GF-D8 (cell line): ENCODE results near the gene CD83.
"Not testable (repeated sequence)": the region's sequence is repeated elsewhere in the genome, so short reads cannot be mapped to it uniquely, and the experiment has no call there.

ENCODE experiments used
- DNase-seq: peaks from one replicate; lab custom pipeline; 2025; lab: John Stamatoyannopoulos, UW

Gene CD83

GRCh38 chr6:14117158-14118090, at the start of gene CD83:
CD83 (plus strand) TSS chr6:14117772; CDS start chr6:14117812, 40 bp downstream.
- peak; percentile 57 for DNase-seq

- no peak for DNase-seq
Measured at GRCh38 chr6:14068133-14068532, 49.4 kb upstream of the CD83 start.

- DNase-seq = no peak
Measured at GRCh38 chr6:14068623-14069022, 48.9 kb upstream of the CD83 start.

- no peak for DNase-seq
Measured at GRCh38 chr6:14070457-14070856, 47.1 kb upstream of the CD83 start.

GRCh38 chr6:14072084-14072483, 45.5 kb upstream of the CD83 start:
- DNase-seq = no peak

- not testable (repeated sequence) for DNase-seq
Measured at GRCh38 chr6:14073561-14074354, 43.8 kb upstream of the CD83 start.

- no peak for DNase-seq
Measured at GRCh38 chr6:14074476-14075094, 43.0 kb upstream of the CD83 start.

- DNase-seq = no peak
Measured at GRCh38 chr6:14075095-14075503, 42.5 kb upstream of the CD83 start.

GRCh38 chr6:14077193-14077867, 40.2 kb upstream of the CD83 start:
- no peak for DNase-seq

GRCh38 chr6:14079433-14079832, 38.1 kb upstream of the CD83 start:
- DNase-seq = no peak

- DNase-seq = no peak
Measured at GRCh38 chr6:14079971-14080370, 37.6 kb upstream of the CD83 start.

- no peak for DNase-seq
Measured at GRCh38 chr6:14081126-14081525, 36.4 kb upstream of the CD83 start.

- no peak for DNase-seq
Measured at GRCh38 chr6:14082771-14083170, 34.8 kb upstream of the CD83 start.

GRCh38 chr6:14083262-14083661, 34.3 kb upstream of the CD83 start:
- no peak for DNase-seq

- no peak for DNase-seq
Measured at GRCh38 chr6:14083751-14084150, 33.8 kb upstream of the CD83 start.

- DNase-seq = no peak
Measured at GRCh38 chr6:14084388-14084787, 33.2 kb upstream of the CD83 start.

- no peak for DNase-seq
Measured at GRCh38 chr6:14085176-14085787, 32.3 kb upstream of the CD83 start.

- DNase-seq = no peak
Measured at GRCh38 chr6:14086701-14087100, 30.9 kb upstream of the CD83 start.

- DNase-seq = no peak
Measured at GRCh38 chr6:14088600-14089192, 28.9 kb upstream of the CD83 start.

GRCh38 chr6:14089224-14089623, 28.3 kb upstream of the CD83 start:
- DNase-seq = no peak

- no peak for DNase-seq
Measured at GRCh38 chr6:14091339-14091978, 26.1 kb upstream of the CD83 start.
